Breast epithelium (tissue), 3 donors: Measurements from ENCODE around the gene GOLGA7B.

Source experiments
- POLR2A ChIP-seq: fragments of 450-650 bp; IDR thresholded peaks from one replicate; pipeline ENCODE4 v1.6.1; 2016; ENCODE audit warnings: antibody characterized with exemption, mild to moderate bottlenecking, moderate library complexity
- TF ChIP-seq, protein P1 (sequence below), 3 donors: fragments of 450-650 bp; IDR thresholded peaks; one replicate each; pipeline ENCODE4 v1.5.1; 2016 to 2017; ENCODE audit warnings: antibody characterized with exemption in 3 of 3, mild to moderate bottlenecking in 3 of 3, moderate library complexity in 3 of 3

DNA sequence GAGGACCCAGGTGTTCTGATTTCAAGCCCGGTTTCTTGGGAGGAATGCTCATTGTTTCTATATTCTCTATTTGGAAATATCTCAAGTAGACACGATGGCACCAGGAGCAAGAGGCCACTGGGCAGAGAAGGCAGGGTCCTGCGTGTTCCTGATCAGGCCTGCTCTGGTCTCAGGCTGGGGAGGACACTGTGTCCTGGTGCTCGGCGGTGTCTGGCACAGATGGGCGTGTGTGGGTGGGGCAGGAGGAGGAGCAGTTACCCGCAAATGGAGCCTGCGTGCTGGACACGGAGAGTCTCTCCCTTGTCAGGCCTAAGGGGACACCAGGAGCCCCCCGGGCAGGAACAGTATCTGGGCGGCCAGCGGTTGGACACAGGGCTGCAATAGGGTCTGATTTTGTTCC, 25.9 kb upstream of the GOLGA7B start:
- no peak for TF ChIP-seq POLR2A
- TF ChIP-seq, protein P1, sequence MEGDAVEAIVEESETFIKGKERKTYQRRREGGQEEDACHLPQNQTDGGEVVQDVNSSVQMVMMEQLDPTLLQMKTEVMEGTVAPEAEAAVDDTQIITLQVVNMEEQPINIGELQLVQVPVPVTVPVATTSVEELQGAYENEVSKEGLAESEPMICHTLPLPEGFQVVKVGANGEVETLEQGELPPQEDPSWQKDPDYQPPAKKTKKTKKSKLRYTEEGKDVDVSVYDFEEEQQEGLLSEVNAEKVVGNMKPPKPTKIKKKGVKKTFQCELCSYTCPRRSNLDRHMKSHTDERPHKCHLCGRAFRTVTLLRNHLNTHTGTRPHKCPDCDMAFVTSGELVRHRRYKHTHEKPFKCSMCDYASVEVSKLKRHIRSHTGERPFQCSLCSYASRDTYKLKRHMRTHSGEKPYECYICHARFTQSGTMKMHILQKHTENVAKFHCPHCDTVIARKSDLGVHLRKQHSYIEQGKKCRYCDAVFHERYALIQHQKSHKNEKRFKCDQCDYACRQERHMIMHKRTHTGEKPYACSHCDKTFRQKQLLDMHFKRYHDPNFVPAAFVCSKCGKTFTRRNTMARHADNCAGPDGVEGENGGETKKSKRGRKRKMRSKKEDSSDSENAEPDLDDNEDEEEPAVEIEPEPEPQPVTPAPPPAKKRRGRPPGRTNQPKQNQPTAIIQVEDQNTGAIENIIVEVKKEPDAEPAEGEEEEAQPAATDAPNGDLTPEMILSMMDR (IDR thresholded peaks at IDR 0.05): no peak
